Transverse colon (tissue), 4 donors: Measurements from ENCODE around the gene DHRSX.

Source experiments
- CTCF ChIP-seq, 5 experiments: fragments of 200-600 bp in 3 of 5; fragments of 450-650 bp in 2 of 5; sonication (generic) in 3 of 5; IDR thresholded peaks; 1 replicate in 2 of 5; 2 replicates in 3 of 5; pipeline ENCODE4 v1.5.1; 2016 to 2017; ENCODE audit warnings: antibody characterized with exemption in 5 of 5, inconsistent platforms in 3 of 5, mild to moderate bottlenecking in 2 of 5, moderate library complexity in 1 of 5
- EP300 ChIP-seq: sonication (generic); formaldehyde crosslinking; IDR thresholded peaks from one replicate; pipeline ENCODE4 v1.6.1; 2017; ENCODE audit warnings: antibody characterized with exemption, low read depth
- POLR2A ChIP-seq: fragments of 450-650 bp; IDR thresholded peaks from one replicate; pipeline ENCODE4 v1.6.1; 2016; ENCODE audit warnings: antibody characterized with exemption, mild to moderate bottlenecking, moderate library complexity
- POLR2AphosphoS5 ChIP-seq, 3 donors: sonication (generic); formaldehyde crosslinking; IDR thresholded peaks; one replicate each; pipeline ENCODE4 v1.6.1; 2016; ENCODE audit warnings: antibody characterized with exemption in 3 of 3

- TF ChIP-seq CTCF (IDR thresholded peaks at IDR 0.05) (no peak), POLR2A (no peak), POLR2AphosphoS5 (IDR thresholded peaks at IDR 0.05) (no peak), EP300 (no peak)
These were observed 36.7 kb downstream of the DHRSX start for GRCh38 chrX:2463973-2464676.
